KOPT-K1 (cell line): ENCODE data around the gene NECTIN4.
"Not testable (repeated sequence)": the region's sequence is repeated elsewhere in the genome, so short reads cannot be mapped to it uniquely, and the experiment has no call there.

Experiments
- H3K27ac ChIP-seq: fragments of 200-600 bp; sonication (generic); 2 replicates; pipeline ENCODE4 v1.5.1; 2016; ENCODE audit warnings: antibody characterized with exemption, mild to moderate bottlenecking, low read depth, low read length; ENCODE audit not compliant: poor library complexity, severe bottlenecking
- H3K36me3 ChIP-seq: fragments of 200-600 bp; sonication (generic); 2 replicates; pipeline ENCODE4 v1.5.1; 2017; ENCODE audit warnings: antibody characterized with exemption, mild to moderate bottlenecking, low read length, moderate library complexity; ENCODE audit not compliant: insufficient read depth
- H3K9me3 ChIP-seq: fragments of 200-600 bp; sonication (generic); 2 replicates; pipeline ENCODE4 v1.5.1; 2017; ENCODE audit warnings: antibody characterized with exemption, low read length, mild to moderate bottlenecking; ENCODE audit not compliant: insufficient read depth, poor library complexity, severe bottlenecking

Gene NECTIN4

DNA sequence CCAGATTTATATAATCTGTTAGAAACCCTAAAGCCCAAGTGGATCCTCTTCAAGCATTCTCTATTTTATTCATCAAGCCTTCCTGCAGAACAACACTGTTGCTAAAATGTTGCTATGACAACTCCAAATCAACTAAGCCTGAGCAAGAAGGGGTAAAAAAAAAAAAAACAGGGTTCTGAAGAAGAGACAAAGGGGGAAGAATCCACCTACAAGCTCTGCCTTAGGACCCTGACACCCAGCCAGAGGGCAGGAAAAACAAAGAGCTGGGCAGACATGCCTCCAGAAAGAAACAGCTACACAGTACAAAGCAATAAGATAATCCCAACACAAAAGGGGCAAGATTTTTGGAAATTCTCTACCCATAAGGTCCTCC, 44.8 kb downstream of the NECTIN4 start:
- H3K9me3 ChIP-seq, result no peaks in the 10 kb centered on the region
- peak overlapping the region; percentile 97 for H3K27ac ChIP-seq
- H3K36me3 ChIP-seq, result peaks cover 66% of the 10 kb centered on the region

DNA sequence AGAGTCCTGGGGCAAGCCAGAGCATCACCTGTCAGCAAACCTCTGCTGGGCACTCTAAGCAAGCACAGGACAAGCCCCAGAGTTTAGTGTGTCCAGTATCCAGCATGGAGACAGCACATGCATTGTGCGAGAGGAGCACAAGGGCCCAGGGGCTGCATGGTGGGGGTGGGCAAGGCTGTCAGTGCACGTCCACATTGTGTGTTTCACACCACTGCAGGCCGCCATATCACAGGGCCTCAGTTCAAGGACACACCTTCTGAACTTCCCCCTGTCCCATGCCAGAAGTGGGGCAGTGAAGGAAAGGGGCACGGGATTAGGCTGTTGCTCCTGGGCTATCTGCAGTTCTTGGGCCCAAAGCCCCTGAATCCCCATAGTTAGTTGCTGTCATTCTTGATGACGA, 49.8 kb downstream of the NECTIN4 start:
- H3K9me3 ChIP-seq, result no peaks in the 10 kb centered on the region
- peaks cover 50% of the 10 kb centered on the region for H3K36me3 ChIP-seq
- H3K27ac ChIP-seq, result peak overlapping the region; percentile 69

DNA sequence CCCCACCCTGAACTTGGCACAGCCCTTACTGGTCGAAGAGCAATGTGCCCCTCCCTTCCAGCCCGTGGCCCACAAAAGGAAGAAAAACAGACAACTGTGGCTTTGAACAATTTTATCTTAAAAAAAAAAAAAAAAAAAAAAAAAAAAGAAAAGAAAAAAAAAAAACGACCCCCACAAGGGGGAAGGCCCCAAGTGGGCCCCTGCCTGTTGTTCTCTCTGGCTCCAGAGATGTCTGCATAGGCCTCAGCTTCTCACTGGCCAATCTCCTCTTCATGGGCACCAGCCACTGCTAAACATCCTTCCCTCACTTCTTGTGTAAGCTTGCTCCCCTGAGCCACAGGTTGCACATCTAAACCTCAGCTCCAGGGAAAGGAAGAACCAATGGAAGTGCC, 50.2 kb downstream of the NECTIN4 start:
- Histone ChIP-seq H3K9me3 (no peaks in the 10 kb centered on the region), H3K27ac (peak overlapping the region; percentile 69), H3K36me3 (peaks cover 50% of the 10 kb centered on the region)

GRCh38 chr1:161038523-161039153, 50.7 kb downstream of the NECTIN4 start, which contains the start of gene TSTD1:
TSS of gene TSTD1 (minus strand) at chr1:161038964. CDS start at chr1:161038889, 75 bp downstream.
- no peaks in the 10 kb centered on the region for H3K9me3 ChIP-seq
- peak within 1 kb of the TSS; percentile 69 for H3K27ac ChIP-seq
- H3K36me3 ChIP-seq, result peaks cover 50% of the 10 kb centered on the region

DNA sequence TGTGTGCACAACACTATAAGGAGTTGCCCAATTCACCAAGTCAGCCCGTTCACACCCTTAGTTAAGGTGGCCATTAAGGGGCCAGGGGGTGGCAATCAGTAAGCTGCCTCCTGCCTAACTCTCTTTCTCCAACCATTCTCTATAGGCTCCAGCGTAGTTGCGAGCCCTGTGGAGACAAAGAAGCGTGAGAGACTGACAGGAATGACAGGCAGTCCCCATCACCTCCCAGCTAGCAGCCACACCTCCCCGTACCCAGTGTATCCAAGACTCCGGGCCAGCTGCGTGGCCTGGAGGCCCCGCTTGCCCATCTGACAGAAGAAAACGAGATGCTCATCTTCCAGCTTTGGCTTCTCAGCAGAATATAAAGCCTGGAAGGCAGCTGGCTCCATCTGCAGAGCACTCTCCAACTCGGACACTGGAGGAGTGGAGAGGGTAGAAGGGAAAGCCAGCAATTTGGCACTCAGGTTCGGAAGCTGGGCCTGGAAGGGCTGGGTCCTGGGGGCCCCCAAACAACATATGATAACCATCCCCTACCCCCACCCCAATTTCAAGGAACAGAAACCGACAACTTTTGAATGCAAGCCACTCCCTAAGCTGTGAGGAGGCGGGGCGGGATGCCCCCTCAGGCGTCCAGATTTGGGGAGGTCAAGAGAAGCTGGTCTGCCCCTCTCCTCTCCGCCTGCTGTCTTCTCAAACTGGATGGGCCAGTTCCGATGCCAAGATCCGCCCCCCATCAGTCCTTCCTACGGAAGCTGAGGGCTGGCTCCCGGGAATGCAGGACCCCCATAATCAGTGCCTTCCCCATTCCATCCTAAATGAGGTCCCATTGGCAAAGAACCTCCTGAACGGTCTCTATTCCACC, 51.5 kb downstream of the NECTIN4 start:
- H3K9me3 ChIP-seq, result no peaks in the 10 kb centered on the region
- H3K27ac ChIP-seq, result peak overlapping the region; percentile 69
- peaks cover 43% of the 10 kb centered on the region for H3K36me3 ChIP-seq

- no peak overlapping the region for H3K27ac ChIP-seq
Observed at GRCh38 chr1:161033751-161034150, 55.6 kb downstream of the NECTIN4 start.

DNA sequence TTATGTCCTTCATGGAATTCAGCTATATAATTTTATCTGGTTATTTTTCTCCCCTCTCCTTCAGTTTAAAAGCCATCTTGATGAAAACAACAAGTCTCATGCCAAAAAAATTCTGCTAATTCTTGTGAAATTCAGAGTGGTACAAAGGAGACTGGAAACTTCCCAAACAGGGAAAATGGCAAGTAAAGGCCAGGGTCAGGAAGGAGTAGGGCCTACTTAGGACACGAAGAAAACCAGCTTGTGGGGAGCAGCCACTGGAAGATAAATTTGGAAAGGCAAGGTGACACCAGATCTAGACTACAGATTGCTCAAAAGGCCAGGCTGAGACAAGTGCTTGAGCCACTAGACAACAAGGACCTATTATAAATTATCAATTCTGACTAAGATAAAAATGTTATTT, 56.9 kb downstream of the NECTIN4 start:
- Histone ChIP-seq H3K27ac (no peak overlapping the region), H3K36me3 (peaks cover 5% of the 10 kb centered on the region; the same call in 1 of the 2 replicates), H3K9me3 (no peaks in the 10 kb centered on the region)

More at GRCh38 chr1:161033751-161034150, 55.6 kb downstream of the NECTIN4 start:
- peaks cover 6% of the 10 kb centered on the region; the same call in 1 of the 2 replicates for H3K36me3 ChIP-seq
- H3K9me3 ChIP-seq, result no peaks in the 10 kb centered on the region

DNA sequence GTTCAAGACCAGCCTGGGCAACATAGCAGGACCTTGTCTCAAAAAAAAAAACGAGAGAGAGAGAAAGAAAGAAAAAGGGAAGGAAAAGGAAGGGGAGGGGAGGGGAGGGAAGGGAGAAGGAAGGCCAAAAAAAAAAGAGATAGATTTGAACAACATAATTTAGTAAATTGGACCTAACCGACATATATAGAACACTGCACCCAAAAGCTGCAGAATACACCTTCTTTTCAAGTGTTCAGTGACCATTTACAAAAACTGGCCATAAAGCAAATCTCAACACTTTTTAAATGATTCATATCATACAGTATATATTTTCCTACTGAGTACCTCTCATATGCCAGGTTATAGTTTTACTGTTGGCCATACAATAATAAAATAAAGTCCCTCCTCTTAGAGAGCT, 57.5 kb downstream of the NECTIN4 start:
- H3K9me3 ChIP-seq, result no peaks in the 10 kb centered on the region
- no peaks in the 10 kb centered on the region for H3K36me3 ChIP-seq
- H3K27ac ChIP-seq, result no peak overlapping the region

GRCh38 chr1:161029466-161029865, 59.9 kb downstream of the NECTIN4 start:
- not testable (repeated sequence) for H3K27ac ChIP-seq, H3K36me3 ChIP-seq, H3K9me3 ChIP-seq

DNA sequence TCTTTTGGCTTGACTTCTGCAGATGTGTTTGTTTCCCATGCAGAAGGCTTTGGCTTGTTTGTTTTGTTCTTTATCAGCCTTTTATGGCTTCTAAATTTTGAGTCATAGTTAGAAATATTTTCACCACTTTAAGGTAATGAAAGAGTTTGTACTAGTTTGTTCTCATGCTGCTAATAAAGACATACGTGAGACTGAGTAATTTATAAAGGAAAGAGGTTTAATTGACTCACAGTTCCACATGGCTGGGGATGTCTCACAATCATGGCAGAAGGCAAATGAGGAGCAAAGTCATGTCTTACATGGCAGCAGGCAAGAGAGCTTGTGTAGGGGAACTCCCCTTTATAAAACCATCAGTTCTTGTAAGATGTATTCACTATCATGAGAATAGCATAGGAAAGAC, 62.4 kb downstream of the NECTIN4 start:
- H3K27ac ChIP-seq, H3K9me3 ChIP-seq, H3K36me3 ChIP-seq: not testable (repeated sequence)

DNA sequence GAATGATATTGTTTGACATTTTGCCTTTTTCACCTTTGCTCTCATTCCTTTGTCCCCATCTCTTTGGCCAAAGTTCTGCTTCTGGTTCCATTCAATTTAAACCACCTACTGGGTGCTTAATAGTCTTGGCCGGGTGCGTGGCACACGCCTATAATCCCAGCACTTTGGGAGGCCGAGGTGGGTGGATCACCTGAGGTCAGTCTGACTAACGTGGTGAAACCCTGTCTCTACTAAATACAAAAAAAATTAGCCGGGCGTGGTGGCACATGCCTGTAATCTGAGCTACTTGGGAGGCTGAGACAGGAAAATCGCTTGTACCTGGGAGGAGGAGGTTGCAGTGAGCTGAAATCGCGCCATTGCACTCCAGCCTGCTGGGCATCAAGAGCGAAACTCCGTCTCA, 66.9 kb downstream of the NECTIN4 start:
- not testable (repeated sequence) for H3K36me3 ChIP-seq, H3K27ac ChIP-seq, H3K9me3 ChIP-seq

- no peaks in the 10 kb centered on the region for H3K9me3 ChIP-seq
- H3K27ac ChIP-seq, result no peak overlapping the region
- no peaks in the 10 kb centered on the region for H3K36me3 ChIP-seq
Observed at GRCh38 chr1:161021970-161022353, 67.4 kb downstream of the NECTIN4 start.

GRCh38 chr1:161021165-161021969, 68.0 kb downstream of the NECTIN4 start:
- Histone ChIP-seq H3K9me3 (no peaks in the 10 kb centered on the region), H3K36me3 (no peaks in the 10 kb centered on the region), H3K27ac (no peak overlapping the region)
